SK-N-DZ (cell line): ENCODE results near the gene SCPEP1.
A peak's percentile ranks its signal among the peaks of the same experiment; 100 is the strongest.

Source experiments
- DNase-seq: peaks from one replicate; pipeline ENCODE4 v3.0.0-alpha.2; 2015; ENCODE audit warnings: low spot score

SCPEP1 gene

GRCh38 chr17:56997313-56997712 is 19.4 kb downstream of the SCPEP1 start:
- DNase-seq, result no peak

GRCh38 chr17:57001541-57001940 is 23.6 kb downstream of the SCPEP1 start:
- DNase-seq, result peak; percentile 51

- no peak for DNase-seq
These were observed 25.0 kb downstream of the SCPEP1 start for GRCh38 chr17:57002904-57003303.

GRCh38 chr17:57004944-57005579 is 27.1 kb downstream of the SCPEP1 start:
- no peak for DNase-seq

- DNase-seq, result no peak
These were observed 28.1 kb downstream of the SCPEP1 start for GRCh38 chr17:57006040-57006439.

- no peak for DNase-seq
These were observed 31.0 kb downstream of the SCPEP1 start for GRCh38 chr17:57008958-57009357.

- DNase-seq, result peak; percentile 75
These were observed 32.0 kb downstream of the SCPEP1 start for GRCh38 chr17:57009737-57010445.

- DNase-seq, result no peak
These were observed 32.6 kb downstream of the SCPEP1 start for GRCh38 chr17:57010487-57010886.

GRCh38 chr17:57011491-57012015 is 33.6 kb downstream of the SCPEP1 start:
- no peak for DNase-seq

GRCh38 chr17:57016071-57016763 is 38.3 kb downstream of the SCPEP1 start:
- DNase-seq, result no peak

- no peak for DNase-seq
These were observed 38.8 kb downstream of the SCPEP1 start for GRCh38 chr17:57016764-57017116.

GRCh38 chr17:57017625-57018024 is 39.7 kb downstream of the SCPEP1 start:
- no peak for DNase-seq

GRCh38 chr17:57020208-57020607 is 42.3 kb downstream of the SCPEP1 start:
- no peak for DNase-seq

- no peak for DNase-seq
These were observed 43.5 kb downstream of the SCPEP1 start for GRCh38 chr17:57021226-57021940.

GRCh38 chr17:57025876-57026275 is 47.9 kb downstream of the SCPEP1 start:
- no peak for DNase-seq

- DNase-seq, result no peak
These were observed 49.9 kb downstream of the SCPEP1 start for GRCh38 chr17:57027852-57028251.

- no peak for DNase-seq
These were observed 54.4 kb downstream of the SCPEP1 start for GRCh38 chr17:57032343-57032742.

- DNase-seq, result no peak
These were observed 55.4 kb downstream of the SCPEP1 start for GRCh38 chr17:57033296-57033695.

- no peak for DNase-seq
These were observed 57.1 kb downstream of the SCPEP1 start for GRCh38 chr17:57034807-57035754.

GRCh38 chr17:57035971-57036481 is 58.1 kb downstream of the SCPEP1 start:
- no peak for DNase-seq

- no peak for DNase-seq
These were observed 59.5 kb downstream of the SCPEP1 start for GRCh38 chr17:57037411-57037810.
